Neutrophil (primary cell): ENCODE measurements around the gene SYT12.

Source experiments
- H3K27ac ChIP-seq: fragments of 200-600 bp; sonication (generic); 2 replicates; pipeline ENCODE4 v1.5.1; 2016; ENCODE audit warnings: mild to moderate bottlenecking, moderate library complexity
- H3K27me3 ChIP-seq: fragments of 200-600 bp; sonication (generic); 2 replicates; pipeline ENCODE4 v1.6.0; 2016; ENCODE audit warnings: mild to moderate bottlenecking
- H3K36me3 ChIP-seq: fragments of 200-600 bp; sonication (generic); 2 replicates; pipeline ENCODE4 v1.5.1; 2017
- H3K4me1 ChIP-seq, 2 experiments: fragments of 200-600 bp in 1 of 2; sonication (generic) in 1 of 2; 1 replicate in 1 of 2; 2 replicates in 1 of 2; pipeline versions ENCODE4 v1.5.1 to v1.6.1; 2013 to 2016; ENCODE audit warnings: low read depth in 1 of 2, low read length in 1 of 2, mild to moderate bottlenecking in 1 of 2, moderate library complexity in 1 of 2; ENCODE audit not compliant: control insufficient read depth in 1 of 2, insufficient read depth in 1 of 2
- H3K4me3 ChIP-seq, 2 experiments: fragments of 200-600 bp in 1 of 2; sonication (generic) in 1 of 2; 1 replicate in 1 of 2; 2 replicates in 1 of 2; pipeline ENCODE4 v1.5.1; 2013 to 2016; ENCODE audit warnings: low read depth in 1 of 2, low read length in 1 of 2, mild to moderate bottlenecking in 1 of 2, moderate library complexity in 1 of 2
- H3K9me3 ChIP-seq: fragments of 200-600 bp; sonication (generic); 2 replicates; pipeline ENCODE4 v1.5.1; 2016
- CTCF ChIP-seq: fragments of 200-600 bp; sonication (generic); IDR thresholded peaks from 2 replicates; pipeline ENCODE4 v1.5.1; 2016; ENCODE audit warnings: antibody characterized with exemption

The SYT12 gene

DNA sequence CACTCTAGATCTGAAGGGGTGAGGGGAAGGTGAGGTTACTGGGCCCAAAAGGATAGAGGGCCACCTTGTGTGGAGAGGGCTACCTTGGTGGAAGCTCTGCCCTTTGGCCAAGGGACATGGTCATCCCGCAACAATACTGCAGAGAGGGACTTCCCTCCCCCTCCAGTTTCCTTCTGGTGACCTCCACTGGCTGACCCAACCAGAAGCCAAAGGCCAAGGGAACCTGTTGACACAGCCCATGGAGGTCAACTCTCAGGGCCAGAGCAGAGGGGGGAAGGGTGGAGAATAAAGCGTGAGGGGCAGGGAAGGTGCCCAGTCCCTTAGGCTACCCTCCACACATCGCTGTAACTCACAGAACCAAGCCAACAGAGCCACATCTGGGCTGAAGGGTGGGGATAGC lies 18.7 kb downstream of the SYT12 start:
- H3K27ac ChIP-seq: no peak overlapping the region
- no peak for TF ChIP-seq CTCF
- H3K27me3 ChIP-seq: peaks cover 49% of the 10 kb centered on the region
- no peaks in the 10 kb centered on the region for H3K4me1 ChIP-seq
- no peaks in the 10 kb centered on the region for H3K36me3 ChIP-seq
- H3K4me3 ChIP-seq: no peak overlapping the region
- H3K9me3 ChIP-seq: no peaks in the 10 kb centered on the region

GRCh38 chr11:67043572-67044349 lies 20.8 kb downstream of the SYT12 start:
- Histone ChIP-seq H3K27ac (no peak overlapping the region), H3K9me3 (no peaks in the 10 kb centered on the region), H3K4me3 (no peak overlapping the region), H3K36me3 (no peaks in the 10 kb centered on the region), H3K4me1 (no peaks in the 10 kb centered on the region), H3K27me3 (peaks cover 43% of the 10 kb centered on the region)
- TF ChIP-seq CTCF: no peak

- H3K9me3 ChIP-seq: no peaks in the 10 kb centered on the region
- no peak for TF ChIP-seq CTCF
- no peak overlapping the region for H3K27ac ChIP-seq
- peaks cover 43% of the 10 kb centered on the region for H3K27me3 ChIP-seq
- no peaks in the 10 kb centered on the region for H3K36me3 ChIP-seq
- no peak overlapping the region for H3K4me3 ChIP-seq
- H3K4me1 ChIP-seq: no peaks in the 10 kb centered on the region
Measured at GRCh38 chr11:67044496-67044895, 21.6 kb downstream of the SYT12 start.

DNA sequence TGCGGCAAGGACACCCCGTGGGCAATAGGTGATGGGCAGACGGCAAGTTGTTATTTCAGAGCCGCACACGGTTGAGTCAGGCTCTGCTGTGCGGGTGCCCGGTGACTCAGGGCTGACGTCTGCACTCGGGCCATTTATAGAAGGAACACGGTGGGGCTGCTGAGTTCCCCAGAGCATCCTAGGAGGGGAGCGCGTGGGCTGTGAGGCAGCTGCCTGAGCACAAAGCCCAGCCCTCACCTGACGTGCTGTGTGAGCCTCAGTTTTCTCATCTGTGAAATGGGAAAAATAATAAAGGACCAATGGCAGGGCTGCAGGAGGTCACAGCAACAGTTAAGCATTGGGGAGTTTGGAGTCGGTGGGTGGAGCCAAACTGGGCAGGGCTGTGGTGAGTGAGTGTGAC lies 22.4 kb downstream of the SYT12 start:
- Histone ChIP-seq H3K36me3 (no peaks in the 10 kb centered on the region), H3K4me3 (no peak overlapping the region), H3K4me1 (no peaks in the 10 kb centered on the region), H3K9me3 (no peaks in the 10 kb centered on the region), H3K27me3 (peaks cover 43% of the 10 kb centered on the region), H3K27ac (no peak overlapping the region)
- no peak for TF ChIP-seq CTCF

DNA sequence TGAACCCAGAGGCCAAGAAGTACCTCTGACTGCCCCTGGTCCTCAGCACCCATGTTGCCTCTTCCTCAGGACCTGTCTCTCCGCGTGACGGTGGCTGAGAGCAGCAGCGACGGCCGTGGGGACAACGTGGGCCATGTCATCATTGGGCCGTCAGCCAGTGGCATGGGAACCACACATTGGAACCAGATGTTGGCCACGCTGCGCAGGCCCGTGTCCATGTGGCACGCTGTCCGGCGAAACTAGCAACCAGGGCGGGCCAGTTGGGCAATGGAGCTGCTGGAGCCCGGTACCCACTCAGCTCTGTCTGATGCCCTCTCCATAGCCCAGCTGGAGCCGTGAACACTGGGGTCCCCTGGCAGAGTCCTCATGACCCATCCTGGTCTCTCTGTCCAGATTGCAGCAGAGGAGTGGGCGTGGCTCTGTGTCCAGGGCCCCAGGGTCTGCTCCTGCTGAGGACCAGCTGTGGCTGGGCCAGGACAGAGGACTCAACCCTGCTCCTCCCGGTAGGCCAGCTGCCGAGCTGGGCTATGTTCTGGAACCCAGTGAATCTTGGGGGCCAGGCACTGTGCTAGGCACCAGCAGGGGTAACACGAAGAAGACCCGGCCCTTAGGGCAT lies 25.7 kb downstream of the SYT12 start:
- Histone ChIP-seq H3K27me3 (peaks cover 37% of the 10 kb centered on the region), H3K9me3 (no peaks in the 10 kb centered on the region), H3K36me3 (no peaks in the 10 kb centered on the region), H3K4me3 (no peak overlapping the region), H3K27ac (no peak overlapping the region), H3K4me1 (no peaks in the 10 kb centered on the region)
- TF ChIP-seq CTCF: no peak
